ENCODE results near the gene ATP13A3. TPM values are rescaled to one million over a fixed set of nuclear protein-coding genes. Genes with fewer than 3 reads are reported as not detected.

The ATP13A3 gene
- total RNA-seq, 2 experiments from 2014 or later = 79.5 to 84.5 TPM

- H3K79me2 ChIP-seq (ENCODE audit: insufficient read depth, low read depth, low read length) = peaks cover 50% of the 10 kb centered on the region
- H3K4me1 ChIP-seq (ENCODE audit: insufficient read depth, low read length, poor library complexity, severe bottlenecking) = no peaks in the 10 kb centered on the region
- no peaks in the 10 kb centered on the region for H3K9me3 ChIP-seq (ENCODE audit: low read length)
- POLR2A ChIA-PET = interaction anchor here (0.5 to 1.0 kb wide), 7 partner anchors 24 to 156 kb away, joined by 3 to 5 read pairs (median 4); no protein-coding TSS in a partner anchor
- CTCF ChIA-PET (ENCODE audit: unreplicated experiment) = interaction anchor here (0.6 to 1.4 kb wide), 3 partner anchors 102 to 123 kb away, joined by 3 to 5 read pairs (median 4); no protein-coding TSS in a partner anchor
- H3K4me2 ChIP-seq (ENCODE audit: low read length) = no peak overlapping the region
- intact Hi-C loops (cut with micrococcal nuclease; ENCODE audit: unreplicated experiment) = loop anchor here (1.0 to 5.0 kb wide), 2 partner anchors 100 to 122 kb away; no protein-coding TSS in a partner anchor
- no peak for DNase-seq (ENCODE audit: low spot score)
- H3K36me3 ChIP-seq (ENCODE audit: insufficient read depth, low read length) = peaks cover 4% of the 10 kb centered on the region; the same call in 1 of the 2 replicates
- H3K4me3 ChIP-seq (ENCODE audit: low read depth, low read length, poor library complexity, severe bottlenecking) = no peak overlapping the region
- no peak for TF ChIP-seq CTCF (conservative IDR thresholded peaks at IDR 0.05; ENCODE audit: low read length)
- TF ChIP-seq EZH2phosphoT487 (IDR thresholded peaks at IDR 0.05; ENCODE audit: borderline replicate concordance, low read depth, low read length) = no peak
- H3K9me2 ChIP-seq (ENCODE audit: insufficient read depth, low read length) = no peaks in the 10 kb centered on the region
- H2AFZ ChIP-seq (ENCODE audit: low read length) = no peak overlapping the region
- BruUV-seq (replicated peaks) = no TSS peak
- H3K27ac ChIP-seq (ENCODE audit: low read depth, low read length, poor library complexity, severe bottlenecking) = no peak overlapping the region
- H4K20me1 ChIP-seq (ENCODE audit: insufficient read depth, low read length) = peaks cover 27% of the 10 kb centered on the region; the same call in 1 of the 2 replicates
These were observed 14.9 kb downstream of the ATP13A3 start for GRCh38 chr3:194471863-194472262.

- no peak overlapping the region for H2AFZ ChIP-seq (ENCODE audit: low read length)
- H3K4me3 ChIP-seq (ENCODE audit: low read depth, low read length, poor library complexity, severe bottlenecking) = no peak overlapping the region
- H3K27ac ChIP-seq (ENCODE audit: low read depth, low read length, poor library complexity, severe bottlenecking) = no peak overlapping the region
- H3K9me3 ChIP-seq (ENCODE audit: low read length) = no peaks in the 10 kb centered on the region
- ChIA-PET POLR2A (interaction anchor here (0.6 to 0.7 kb wide), 4 partner anchors 29 to 1066 kb away, joined by 3 to 8 read pairs (median 4); no protein-coding TSS in a partner anchor), CTCF (ENCODE audit: unreplicated experiment) (no interaction called here)
- H3K4me1 ChIP-seq (ENCODE audit: insufficient read depth, low read length, poor library complexity, severe bottlenecking) = peaks cover 3% of the 10 kb centered on the region
- DNase-seq (ENCODE audit: low spot score) = no peak
- intact Hi-C loops (cut with micrococcal nuclease; ENCODE audit: unreplicated experiment) = loop anchor here (5.0 kb wide), 1 partner anchor 102 kb away; no protein-coding TSS in a partner anchor
- H3K79me2 ChIP-seq (ENCODE audit: insufficient read depth, low read depth, low read length) = peaks cover 58% of the 10 kb centered on the region
- TF ChIP-seq CTCF (conservative IDR thresholded peaks at IDR 0.05; ENCODE audit: low read length) (no peak), EZH2phosphoT487 (IDR thresholded peaks at IDR 0.05; ENCODE audit: borderline replicate concordance, low read depth, low read length) (no peak)
- H3K9me2 ChIP-seq (ENCODE audit: insufficient read depth, low read length) = no peaks in the 10 kb centered on the region
- peaks cover 25% of the 10 kb centered on the region; the same call in 1 of the 2 replicates for H4K20me1 ChIP-seq (ENCODE audit: insufficient read depth, low read length)
- H3K36me3 ChIP-seq (ENCODE audit: insufficient read depth, low read length) = peaks cover 4% of the 10 kb centered on the region; the same call in 1 of the 2 replicates
- BruUV-seq (replicated peaks) = no TSS peak
- H3K4me2 ChIP-seq (ENCODE audit: low read length) = no peak overlapping the region
These were observed 16.2 kb downstream of the ATP13A3 start for GRCh38 chr3:194470615-194471014.

GRCh38 chr3:194469977-194470376 lies 16.8 kb downstream of the ATP13A3 start:
- H3K4me3 ChIP-seq (ENCODE audit: low read depth, low read length, poor library complexity, severe bottlenecking) = no peak overlapping the region
- POLR2A ChIA-PET = interaction anchor here (0.6 kb wide), 1 partner anchor 54 kb away, joined by 3 read pairs; no protein-coding TSS in a partner anchor
- no peaks in the 10 kb centered on the region for H3K9me3 ChIP-seq (ENCODE audit: low read length)
- intact Hi-C loops (cut with micrococcal nuclease; ENCODE audit: unreplicated experiment) = loop anchor here (5.0 kb wide), 1 partner anchor 102 kb away; no protein-coding TSS in a partner anchor
- peaks cover 19% of the 10 kb centered on the region; the same call in 1 of the 2 replicates for H4K20me1 ChIP-seq (ENCODE audit: insufficient read depth, low read length)
- no peak overlapping the region for H2AFZ ChIP-seq (ENCODE audit: low read length)
- H3K9me2 ChIP-seq (ENCODE audit: insufficient read depth, low read length) = no peaks in the 10 kb centered on the region
- peaks cover 58% of the 10 kb centered on the region for H3K79me2 ChIP-seq (ENCODE audit: insufficient read depth, low read depth, low read length)
- no peak for DNase-seq (ENCODE audit: low spot score)
- H3K27ac ChIP-seq (ENCODE audit: low read depth, low read length, poor library complexity, severe bottlenecking) = no peak overlapping the region
- H3K4me2 ChIP-seq (ENCODE audit: low read length) = no peak overlapping the region
- TF ChIP-seq EZH2phosphoT487 (IDR thresholded peaks at IDR 0.05; ENCODE audit: borderline replicate concordance, low read depth, low read length) = no peak
- no peak for TF ChIP-seq CTCF (conservative IDR thresholded peaks at IDR 0.05; ENCODE audit: low read length)
- CTCF ChIA-PET (ENCODE audit: unreplicated experiment) = no interaction called here
- H3K4me1 ChIP-seq (ENCODE audit: insufficient read depth, low read length, poor library complexity, severe bottlenecking) = peaks cover 3% of the 10 kb centered on the region
- H3K36me3 ChIP-seq (ENCODE audit: insufficient read depth, low read length) = peaks cover 4% of the 10 kb centered on the region; the same call in 1 of the 2 replicates
- BruUV-seq (replicated peaks) = no TSS peak
